IMR-90 (cell line): ENCODE data around the gene DOK3. TPM values are rescaled to one million over a fixed set of nuclear protein-coding genes. Genes with fewer than 3 reads are reported as not detected.

Source experiments
- ATAC-seq: fragments of 200-7000 bp; cut with Tn5 transposase; 2 replicates; pipeline ENCODE4 v1.9.1; 2020; ENCODE audit warnings: low read depth, mild to moderate bottlenecking, moderate library complexity
- Bru-seq: library from RNA; stranded (reverse); fragments of 400-500 nt; gene quantifications from one replicate; lab custom pipeline; 2021; lab: Mats Ljungman, UMichigan
- BruChase-seq, 2 experiments: library from RNA; stranded (reverse); fragments of 400-500 nt; gene quantifications; one replicate each; lab custom pipeline; 2021; lab: Mats Ljungman, UMichigan
- BruUV-seq: library from RNA; stranded (reverse); fragments of 400-500 nt; replicated peaks from 2 replicates; lab custom pipeline; 2021; lab: Mats Ljungman, UMichigan
- CTCF ChIA-PET: fragments of 300-600 bp; formaldehyde crosslinking; extraction: SDS; loops from one replicate; lab custom pipeline; 2021; ENCODE audit warnings: antibody characterized with exemption; lab: Yijun Ruan, JAX
- POLR2A ChIA-PET: fragments of 300-600 bp; sonication (Branson Sonifier 250); formaldehyde crosslinking; loops from one replicate; lab custom pipeline; 2022; ENCODE audit warnings: antibody characterized with exemption; ENCODE audit not compliant: unreplicated experiment; lab: Charles Lee
- DNase-seq: peaks from one replicate; pipeline ENCODE4 v3.0.0; 2013
- H2AFZ ChIP-seq: replicated peaks from 2 replicates; pipeline ENCODE3; 2013; ENCODE audit warnings: low read length, mild to moderate bottlenecking; ENCODE audit not compliant: poor library complexity
- H2AK5ac ChIP-seq: 2 replicates; pipeline ENCODE4 v1.6.1; 2013; ENCODE audit warnings: low read depth, low read length, inconsistent platforms
- H2AK9ac ChIP-seq: replicated peaks from 2 replicates; pipeline ENCODE3; 2013; ENCODE audit warnings: mild to moderate bottlenecking, low read depth, low read length, moderate library complexity; ENCODE audit not compliant: poor library complexity
- H2BK120ac ChIP-seq: 2 replicates; pipeline ENCODE4 v1.6.1; 2013; ENCODE audit warnings: low read depth, low read length, inconsistent platforms
- H2BK15ac ChIP-seq: 3 replicates; pipeline ENCODE4 v1.6.1; 2013; ENCODE audit warnings: low read depth, low read length, inconsistent platforms
- H2BK20ac ChIP-seq: 2 replicates; pipeline ENCODE4 v1.6.1; 2013; ENCODE audit warnings: low read depth, mild to moderate bottlenecking, inconsistent platforms, low read length, moderate library complexity
- H2BK5ac ChIP-seq: 2 replicates; pipeline ENCODE4 v1.6.1; 2013; ENCODE audit warnings: mild to moderate bottlenecking, low read depth, low read length, inconsistent platforms; ENCODE audit not compliant: poor library complexity, severe bottlenecking
- H3K14ac ChIP-seq: replicated peaks from 2 replicates; pipeline ENCODE4 v1.6.1; 2013; ENCODE audit warnings: low read depth, low read length, inconsistent platforms
- H3K18ac ChIP-seq: 2 replicates; pipeline ENCODE4 v1.6.1; 2013; ENCODE audit warnings: low read depth, low read length, control low read depth
- H3K23ac ChIP-seq: 2 replicates; pipeline ENCODE4 v1.6.1; 2013; ENCODE audit warnings: low read depth, low read length, inconsistent platforms
- H3K27ac ChIP-seq: 2 replicates; pipeline ENCODE4 v1.5.1; 2013; ENCODE audit warnings: mild to moderate bottlenecking, control low read depth, low read length; ENCODE audit not compliant: insufficient read depth
- H3K27me3 ChIP-seq: 2 replicates; pipeline ENCODE4 v1.6.1; 2013; ENCODE audit warnings: low read length; ENCODE audit not compliant: control insufficient read depth, insufficient read depth
- H3K36me3 ChIP-seq: 2 replicates; pipeline ENCODE4 v1.6.1; 2013; ENCODE audit warnings: low read length, mixed read lengths; ENCODE audit not compliant: control insufficient read depth, insufficient read depth
- H3K4ac ChIP-seq: 2 replicates; pipeline ENCODE4 v1.6.1; 2013; ENCODE audit warnings: low read depth, low read length, inconsistent platforms
- H3K4me1 ChIP-seq: 2 replicates; pipeline ENCODE4 v1.6.1; 2013; ENCODE audit warnings: low read length, mixed read lengths; ENCODE audit not compliant: control insufficient read depth, insufficient read depth
- H3K4me2 ChIP-seq: 2 replicates; pipeline ENCODE4 v1.6.1; 2013; ENCODE audit warnings: low read depth, mild to moderate bottlenecking, control low read depth, low read length, moderate library complexity
- H3K4me3 ChIP-seq: 2 replicates; pipeline ENCODE4 v1.5.1; 2013; ENCODE audit warnings: low read depth, mild to moderate bottlenecking, control low read depth, low read length, moderate library complexity; ENCODE audit not compliant: insufficient read depth
- H3K56ac ChIP-seq: 2 replicates; pipeline ENCODE4 v1.6.1; 2013; ENCODE audit warnings: low read length, inconsistent platforms; ENCODE audit not compliant: insufficient read depth; ENCODE audit errors: extremely low read depth
- H3K79me1 ChIP-seq, 2 experiments: 2 replicates each; pipeline ENCODE4 v1.6.1; 2013; ENCODE audit warnings: low read length in 2 of 2, inconsistent platforms in 1 of 2, low read depth in 1 of 2
- H3K9ac ChIP-seq: 2 replicates; pipeline ENCODE4 v1.6.1; 2013; ENCODE audit warnings: low read depth, low read length, control low read depth
- H3K9me1 ChIP-seq: 2 replicates; pipeline ENCODE4 v1.6.1; 2013; ENCODE audit warnings: low read length, inconsistent platforms; ENCODE audit not compliant: insufficient read depth
- H3K9me3 ChIP-seq: 2 replicates; pipeline ENCODE4 v1.6.1; 2013; ENCODE audit warnings: low read length; ENCODE audit not compliant: control insufficient read depth, insufficient read depth
- H4K20me1 ChIP-seq: 2 replicates; pipeline ENCODE4 v1.6.1; 2013; ENCODE audit warnings: low read length, inconsistent platforms; ENCODE audit not compliant: insufficient read depth
- H4K5ac ChIP-seq: 2 replicates; pipeline ENCODE4 v1.6.1; 2013; ENCODE audit warnings: mild to moderate bottlenecking, low read depth, low read length, control low read depth
- H4K8ac ChIP-seq, 2 experiments: 2 replicates each; pipeline ENCODE4 v1.6.1; 2013; ENCODE audit warnings: low read depth in 2 of 2, low read length in 2 of 2, control low read depth in 1 of 2, inconsistent platforms in 1 of 2
- H4K91ac ChIP-seq: 2 replicates; pipeline ENCODE4 v1.6.1; 2013; ENCODE audit warnings: low read depth, low read length, inconsistent platforms; ENCODE audit not compliant: insufficient read depth
- FOS ChIP-seq: fragments of 150-350 bp; IDR thresholded peaks from 2 replicates; pipeline ENCODE4 v1.6.1; 2016; ENCODE audit warnings: low read depth, low read length
- NFE2L2 ChIP-seq: fragments of 150-350 bp; IDR thresholded peaks from 2 replicates; pipeline ENCODE4 v1.6.1; 2016; ENCODE audit warnings: low read depth, mild to moderate bottlenecking, low read length
- POLR2A ChIP-seq: IDR thresholded peaks from 2 replicates; pipeline ENCODE4 v1.6.1; 2012; ENCODE audit warnings: mild to moderate bottlenecking, low read depth, low read length
- WGBS, 2 experiments: methylation state at CpG; one replicate each; pipeline versions ENCODE4 v1.1.5 to v1.1.7; 2013; ENCODE audit warnings: missing lambda C conversion rate in 2 of 2; ENCODE audit not compliant: insufficient read length in 1 of 2; ENCODE audit errors: extremely low coverage in 2 of 2; 5-methylcytosine and 5-hydroxymethylcytosine counted together
- dilution Hi-C: fragments of 300-500 bp; cut with HindIII; formaldehyde crosslinking; loops from one replicate; pipeline ENCODE4 v1.14.3; 2018; ENCODE audit warnings: low sequenced_read_pairs; ENCODE audit not compliant: unreplicated experiment
- in situ Hi-C: fragments of 300-500 bp; cut with MboI; formaldehyde crosslinking; loops from 3 replicates; pipeline ENCODE4 v1.14.3; 2019; ENCODE audit warnings: low sequenced_read_pairs, inconsistent platforms, mixed read lengths
- intact Hi-C: fragments of 100-400 bp; cut with micrococcal nuclease; formaldehyde crosslinking; loops from 2 replicates; pipeline ENCODE4 v1.10.0; 2022
- long read RNA-seq: library from polyadenylated mRNA; unstranded; transcript quantifications from one replicate; pipeline ENCODE4 v2.0.0, GENCODE V29; 2021; ENCODE audit not compliant: unreplicated experiment
- polyA plus RNA-seq, 3 experiments: library from polyadenylated mRNA; depleted of rRNA; stranded (reverse); fragments of >200 nt; gene quantifications; 2 replicates each; pipeline ENCODE4 v1.2.3, GENCODE V29; 2012; ENCODE audit warnings: low replicate concordance in 1 of 3
- total RNA-seq: library from RNA; depleted of rRNA; stranded (reverse); fragments of >200 nt; gene quantifications from 2 replicates; pipeline ENCODE4 v1.2.3, GENCODE V29; 2012; rRNA removed

DOK3 gene, protein sequence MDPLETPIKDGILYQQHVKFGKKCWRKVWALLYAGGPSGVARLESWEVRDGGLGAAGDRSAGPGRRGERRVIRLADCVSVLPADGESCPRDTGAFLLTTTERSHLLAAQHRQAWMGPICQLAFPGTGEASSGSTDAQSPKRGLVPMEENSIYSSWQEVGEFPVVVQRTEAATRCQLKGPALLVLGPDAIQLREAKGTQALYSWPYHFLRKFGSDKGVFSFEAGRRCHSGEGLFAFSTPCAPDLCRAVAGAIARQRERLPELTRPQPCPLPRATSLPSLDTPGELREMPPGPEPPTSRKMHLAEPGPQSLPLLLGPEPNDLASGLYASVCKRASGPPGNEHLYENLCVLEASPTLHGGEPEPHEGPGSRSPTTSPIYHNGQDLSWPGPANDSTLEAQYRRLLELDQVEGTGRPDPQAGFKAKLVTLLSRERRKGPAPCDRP
- 0.54 and 0.56 TPM in 2 replicates for total RNA-seq
- polyA plus RNA-seq (2012; rRNA removed), result 3.6 and 3.9 TPM in 2 replicates
- 0.49 and 1.3 TPM in 2 replicates for polyA plus RNA-seq (2012; cell fraction: cytosol; rRNA removed)
- polyA plus RNA-seq (2012; cell fraction: nucleus; rRNA removed; ENCODE audit: low replicate concordance), result 20.3 and 32.4 TPM in 2 replicates
- percentile 51 among the genes with signal in this experiment for Bru-seq, nascent RNA
- BruChase-seq, experiment 1, labeled RNA remaining after a 6-hour chase, result percentile 50 among the genes with signal in this experiment
- BruChase-seq, experiment 2, labeled RNA remaining after a 2-hour chase, result percentile 59 among the genes with signal in this experiment
- long read RNA-seq, partial matches to known transcripts, result 0 of 3 reads
- long read RNA-seq, other reads (novel, unspliced or antisense), result 3 of 3 reads

DNA sequence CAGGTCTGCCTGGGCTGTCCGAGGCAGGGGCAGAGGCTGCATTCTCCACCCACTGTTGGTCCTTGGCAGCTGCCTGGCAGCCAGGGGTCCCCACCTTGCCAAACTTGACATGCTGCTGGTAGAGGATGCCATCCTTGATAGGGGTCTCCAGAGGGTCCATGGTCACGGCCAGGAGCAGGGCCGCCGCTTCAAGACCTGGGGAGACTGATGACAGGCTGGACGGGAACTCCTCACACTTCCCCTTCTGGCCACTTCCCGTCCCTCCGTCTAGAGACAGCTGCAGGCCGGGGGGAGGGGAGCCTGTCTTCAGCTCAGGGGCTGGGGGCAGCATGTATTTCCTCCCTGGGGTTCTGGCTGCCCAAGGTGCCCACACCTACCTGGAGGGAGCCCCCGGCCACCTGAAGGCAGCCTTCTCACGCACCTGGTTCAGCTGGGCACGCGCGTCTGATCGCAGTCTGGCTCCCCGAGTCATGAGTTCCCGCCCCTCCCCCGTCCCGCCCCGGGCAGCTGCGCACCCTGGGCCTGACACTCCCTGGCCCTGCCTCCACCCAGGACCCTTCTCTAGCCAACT is at the start of gene DOK3:
TSS of gene DOK3 (minus strand) at position 446 of the 571 bp plus-strand sequence. CDS start at position 160, 286 bp downstream.
- CTCF ChIA-PET, result no interaction called here
- Histone ChIP-seq H2BK20ac (no peak within 1 kb of the TSS), H3K9me1 (no peaks in the 10 kb centered on the region), H3K27me3 (no peaks in the 10 kb centered on the region), H3K4me3 (no peak within 1 kb of the TSS), H4K5ac (no peak within 1 kb of the TSS), H3K14ac (no peak within 1 kb of the TSS), H3K9me3 (no peaks in the 10 kb centered on the region), H2AFZ (peak within 1 kb of the TSS; percentile 23), H3K23ac (no peak within 1 kb of the TSS), H4K8ac (no peak within 1 kb of the TSS), H3K36me3 (peaks cover 45% of the 10 kb centered on the region), H3K79me1 (peaks cover 7 to 8% of the 10 kb centered on the region in 2 experiments; a peak in 3 of 4 replicates), H3K4ac (no peak within 1 kb of the TSS), H2BK120ac (no peak within 1 kb of the TSS), H4K91ac (no peak within 1 kb of the TSS), H3K27ac (no peak within 1 kb of the TSS), H2AK5ac (no peak within 1 kb of the TSS), H2AK9ac (no peak within 1 kb of the TSS), H2BK5ac (no peak within 1 kb of the TSS), H3K9ac (no peak within 1 kb of the TSS), H3K4me1 (no peaks in the 10 kb centered on the region), H3K4me2 (no peak within 1 kb of the TSS), H3K18ac (no peak within 1 kb of the TSS), H3K56ac (no peak within 1 kb of the TSS; the same call in 1 of the 2 replicates), H4K20me1 (no peaks in the 10 kb centered on the region; the same call in 1 of the 2 replicates), H2BK15ac (no peak within 1 kb of the TSS)
- DNase-seq (no peak), ATAC-seq (no peak)
- dilution Hi-C loops (no loop called here), intact Hi-C loops (no loop called here), in situ Hi-C loops (no loop called here)
- POLR2A ChIA-PET, result interaction anchor here (0.5 kb wide), 1 partner anchor 36 kb away, joined by 3 read pairs; no protein-coding TSS in a partner anchor
- 64% methylated on average over 11 of the region's 20 CpGs; no CpG with 5 or more reads in 1 of the 2 experiments for WGBS, 2 experiments
- no peak for TF ChIP-seq FOS
- TF ChIP-seq NFE2L2, result no peak
- TF ChIP-seq POLR2A, result no peak
- no TSS peak for BruUV-seq
